ENCODE results near the gene ZNF598. TPM values are rescaled to one million over a fixed set of nuclear protein-coding genes. Genes with fewer than 3 reads are reported as not detected.

The ZNF598 gene
- total and polyA plus RNA-seq, 2 of the 13 experiments (the other 11 are each of a cell fraction or from before 2014, with no cell fraction given): 13.5 to 14.2 TPM

GRCh38 chr16:1990351-1991134 lies 19.1 kb downstream of the ZNF598 start (continued):
- no peak for TF ChIP-seq TFDP2 (CRISPR knock-in tag; IDR thresholded peaks at IDR 0.05)
- no peak for TF ChIP-seq RNF2 (conservative IDR thresholded peaks at IDR 0.05; ENCODE audit: low read depth)
- no peak for TF ChIP-seq DBP (CRISPR knock-in tag; IDR thresholded peaks at IDR 0.05; ENCODE audit: not compliant biosample characterization)
- TF ChIP-seq HCFC1 (IDR thresholded peaks at IDR 0.05; ENCODE audit: low read depth, low read length): no peak
- no peak for TF ChIP-seq ETV6 (CRISPR knock-in tag; conservative IDR thresholded peaks at IDR 0.05)
- TF ChIP-seq ZNF772 (CRISPR knock-in tag; IDR thresholded peaks at IDR 0.05): no peak
- TF ChIP-seq KLF15 (CRISPR knock-in tag; IDR thresholded peaks at IDR 0.05; ENCODE audit: borderline replicate concordance): no peak
- no peak for TF ChIP-seq MLLT10 (CRISPR knock-in tag; IDR thresholded peaks at IDR 0.05)
- TF ChIP-seq NKX3-1 (CRISPR knock-in tag; IDR thresholded peaks at IDR 0.05): no peak
- no peak for TF ChIP-seq TGIF2 (CRISPR knock-in tag; IDR thresholded peaks at IDR 0.05)
- no peak for TF ChIP-seq EP300 (IDR thresholded peaks at IDR 0.05; ENCODE audit: low read depth in 2 of 2, low read length in 2 of 2)
- TF ChIP-seq EP300 (CRISPR knock-in tag; IDR thresholded peaks at IDR 0.05; ENCODE audit: borderline replicate concordance): no peak
- no peak for TF ChIP-seq CSRNP2 (CRISPR knock-in tag; conservative IDR thresholded peaks at IDR 0.05; ENCODE audit: low read depth)
- TF ChIP-seq AKNA (CRISPR knock-in tag; IDR thresholded peaks at IDR 0.05; ENCODE audit: borderline replicate concordance): no peak
- TF ChIP-seq BORCS8-MEF2B (CRISPR knock-in tag; IDR thresholded peaks at IDR 0.05): no peak
- no peak for TF ChIP-seq KAT8 (CRISPR knock-in tag; IDR thresholded peaks at IDR 0.05)
- TF ChIP-seq ZNF264 (CRISPR knock-in tag; IDR thresholded peaks at IDR 0.05): no peak
- TF ChIP-seq CEBPG (CRISPR knock-in tag; IDR thresholded peaks at IDR 0.05): no peak
- no peak for TF ChIP-seq CC2D1A (CRISPR knock-in tag; IDR thresholded peaks at IDR 0.05)
- TF ChIP-seq NFIB (CRISPR knock-in tag; IDR thresholded peaks at IDR 0.05; ENCODE audit: borderline replicate concordance): no peak
- no peak for TF ChIP-seq ZNF501 (CRISPR knock-in tag; IDR thresholded peaks at IDR 0.05)
- no peak for TF ChIP-seq PITX1 (CRISPR knock-in tag; IDR thresholded peaks at IDR 0.05)
- no peak for TF ChIP-seq RFXAP (CRISPR knock-in tag; IDR thresholded peaks at IDR 0.05; ENCODE audit: borderline replicate concordance)

All from HepG2 (cell line).